Effector memory CD4-positive, alpha-beta T cell (primary cell): ENCODE data around the gene EIF4EBP3.

Experiments used
- DNase-seq, 3 donors: peaks; one replicate each; pipeline ENCODE4 v3.0.0-alpha.2; 2020
- H3K27ac ChIP-seq: 2 replicates; pipeline ENCODE4 v1.7.0; 2013; ENCODE audit warnings: mild to moderate bottlenecking, low read length, moderate library complexity; ENCODE audit not compliant: insufficient read depth, poor library complexity, severe bottlenecking
- H3K27me3 ChIP-seq: replicated peaks from 2 replicates; pipeline ENCODE4 v1.7.0; 2013; ENCODE audit warnings: mild to moderate bottlenecking, low read length; ENCODE audit not compliant: insufficient read depth, control insufficient read depth, poor library complexity, severe bottlenecking
- H3K36me3 ChIP-seq: 2 replicates; pipeline ENCODE4 v1.7.0; 2013; ENCODE audit warnings: mild to moderate bottlenecking, low read length, moderate library complexity; ENCODE audit not compliant: control insufficient read depth, insufficient read depth
- H3K4me1 ChIP-seq: 2 replicates; pipeline ENCODE4 v1.7.0; 2013; ENCODE audit warnings: low read length, mild to moderate bottlenecking; ENCODE audit not compliant: control insufficient read depth, insufficient read depth, poor library complexity, severe bottlenecking
- H3K4me3 ChIP-seq: 2 replicates; pipeline ENCODE4 v1.7.0; 2013; ENCODE audit warnings: low read length, low read depth, mild to moderate bottlenecking; ENCODE audit not compliant: insufficient read depth, poor library complexity, severe bottlenecking
- H3K9me3 ChIP-seq: 2 replicates; pipeline ENCODE4 v1.7.0; 2013; ENCODE audit warnings: mild to moderate bottlenecking, low read length, moderate library complexity; ENCODE audit not compliant: control insufficient read depth

The EIF4EBP3 gene

GRCh38 chr5:140565024-140565779, 17.7 kb downstream of the EIF4EBP3 start:
- H3K9me3 ChIP-seq = no peaks in the 10 kb centered on the region
- peaks cover 22% of the 10 kb centered on the region for H3K4me1 ChIP-seq
- H3K36me3 ChIP-seq = peaks cover 21% of the 10 kb centered on the region
- no peaks in the 10 kb centered on the region for H3K27me3 ChIP-seq
- H3K4me3 ChIP-seq = peak overlapping the region; percentile 73
- peak overlapping the region; percentile 89 for H3K27ac ChIP-seq
- DNase-seq = no peak

DNA sequence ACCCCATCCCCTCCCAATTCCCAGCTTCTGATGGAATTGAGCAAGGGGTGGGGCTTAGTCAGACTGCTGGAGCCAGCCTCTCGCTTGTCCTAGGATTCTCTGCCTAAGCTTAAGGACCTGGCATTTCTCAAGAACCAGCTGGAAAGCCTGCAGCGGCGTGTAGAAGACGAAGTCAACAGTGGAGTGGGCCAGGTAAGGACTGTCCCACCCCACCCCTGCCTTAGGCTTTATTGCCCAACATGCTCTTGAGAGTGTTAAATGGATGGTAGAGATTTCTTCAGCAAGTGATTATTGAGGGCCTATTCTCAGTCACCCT, 18.3 kb downstream of the EIF4EBP3 start:
- DNase-seq = no peak
- peak overlapping the region; percentile 73 for H3K4me3 ChIP-seq
- H3K36me3 ChIP-seq = peaks cover 26% of the 10 kb centered on the region
- peak overlapping the region; percentile 89 for H3K27ac ChIP-seq
- H3K27me3 ChIP-seq = no peaks in the 10 kb centered on the region
- H3K4me1 ChIP-seq = peaks cover 22% of the 10 kb centered on the region
- H3K9me3 ChIP-seq = no peaks in the 10 kb centered on the region

DNA sequence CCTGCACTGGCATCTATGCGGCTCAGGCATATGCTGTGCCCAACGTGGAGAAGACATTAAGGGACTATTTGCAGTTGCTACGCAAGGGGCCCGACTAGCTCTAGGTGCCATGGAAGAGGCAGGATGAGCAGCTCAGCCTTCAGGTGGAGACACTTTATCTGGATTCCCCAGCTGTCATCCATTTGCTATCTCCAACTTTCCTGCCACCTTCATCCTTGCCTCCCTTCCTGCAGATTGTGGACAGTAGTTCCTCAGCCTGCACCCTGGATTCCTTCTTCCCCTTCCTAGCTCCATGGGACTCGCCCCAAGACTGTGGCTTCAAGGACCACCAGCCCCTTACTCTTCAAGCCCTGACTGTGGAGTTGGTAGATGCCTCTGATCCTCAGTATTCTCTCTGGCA, 19.2 kb downstream of the EIF4EBP3 start:
- Histone ChIP-seq H3K9me3 (no peaks in the 10 kb centered on the region), H3K4me3 (no peak overlapping the region), H3K36me3 (peaks cover 21% of the 10 kb centered on the region), H3K4me1 (peaks cover 22% of the 10 kb centered on the region), H3K27me3 (no peaks in the 10 kb centered on the region), H3K27ac (no peak overlapping the region)
- DNase-seq = no peak

DNA sequence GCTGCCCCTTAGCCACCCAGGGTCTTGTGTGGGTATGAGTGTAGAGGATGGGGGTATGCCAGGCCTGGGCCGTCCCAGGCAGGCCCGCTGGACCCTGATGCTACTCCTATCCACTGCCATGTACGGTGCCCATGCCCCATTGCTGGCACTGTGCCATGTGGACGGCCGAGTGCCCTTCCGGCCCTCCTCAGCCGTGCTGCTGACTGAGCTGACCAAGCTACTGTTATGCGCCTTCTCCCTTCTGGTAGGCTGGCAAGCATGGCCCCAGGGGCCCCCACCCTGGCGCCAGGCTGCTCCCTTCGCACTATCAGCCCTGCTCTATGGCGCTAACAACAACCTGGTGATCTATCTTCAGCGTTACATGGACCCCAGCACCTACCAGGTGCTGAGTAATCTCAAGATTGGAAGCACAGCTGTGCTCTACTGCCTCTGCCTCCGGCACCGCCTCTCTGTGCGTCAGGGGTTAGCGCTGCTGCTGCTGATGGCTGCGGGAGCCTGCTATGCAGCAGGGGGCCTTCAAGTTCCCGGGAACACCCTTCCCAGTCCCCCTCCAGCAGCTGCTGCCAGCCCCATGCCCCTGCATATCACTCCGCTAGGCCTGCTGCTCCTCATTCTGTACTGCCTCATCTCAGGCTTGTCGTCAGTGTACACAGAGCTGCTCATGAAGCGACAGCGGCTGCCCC, 19.8 kb downstream of the EIF4EBP3 start:
- Histone ChIP-seq H3K27me3 (no peaks in the 10 kb centered on the region), H3K4me3 (no peak overlapping the region), H3K27ac (no peak overlapping the region), H3K4me1 (peaks cover 22% of the 10 kb centered on the region), H3K9me3 (no peaks in the 10 kb centered on the region), H3K36me3 (peaks cover 21% of the 10 kb centered on the region)
- DNase-seq = no peak

- DNase-seq = no peak
- no peak overlapping the region for H3K4me3 ChIP-seq
- H3K27me3 ChIP-seq = no peaks in the 10 kb centered on the region
- H3K9me3 ChIP-seq = no peaks in the 10 kb centered on the region
- peaks cover 22% of the 10 kb centered on the region for H3K4me1 ChIP-seq
- H3K36me3 ChIP-seq = peaks cover 21% of the 10 kb centered on the region
- no peak overlapping the region for H3K27ac ChIP-seq
Measured at GRCh38 chr5:140567871-140568270, 20.4 kb downstream of the EIF4EBP3 start.

GRCh38 chr5:140568443-140569063, 21.1 kb downstream of the EIF4EBP3 start:
- H3K4me3 ChIP-seq = no peak overlapping the region
- peaks cover 19% of the 10 kb centered on the region for H3K4me1 ChIP-seq
- H3K27me3 ChIP-seq = no peaks in the 10 kb centered on the region
- no peak for DNase-seq
- H3K9me3 ChIP-seq = no peaks in the 10 kb centered on the region
- H3K36me3 ChIP-seq = peaks cover 21% of the 10 kb centered on the region
- peak overlapping the region; percentile 79 for H3K27ac ChIP-seq

- no peaks in the 10 kb centered on the region for H3K9me3 ChIP-seq
- peaks cover 15% of the 10 kb centered on the region for H3K4me1 ChIP-seq
- H3K27me3 ChIP-seq = no peaks in the 10 kb centered on the region
- peak overlapping the region; percentile 79 for H3K27ac ChIP-seq
- peak overlapping the region; percentile 22 for H3K4me3 ChIP-seq
- H3K36me3 ChIP-seq = peaks cover 21% of the 10 kb centered on the region
- DNase-seq = no peak
Measured at GRCh38 chr5:140569197-140569596, 21.7 kb downstream of the EIF4EBP3 start.

DNA sequence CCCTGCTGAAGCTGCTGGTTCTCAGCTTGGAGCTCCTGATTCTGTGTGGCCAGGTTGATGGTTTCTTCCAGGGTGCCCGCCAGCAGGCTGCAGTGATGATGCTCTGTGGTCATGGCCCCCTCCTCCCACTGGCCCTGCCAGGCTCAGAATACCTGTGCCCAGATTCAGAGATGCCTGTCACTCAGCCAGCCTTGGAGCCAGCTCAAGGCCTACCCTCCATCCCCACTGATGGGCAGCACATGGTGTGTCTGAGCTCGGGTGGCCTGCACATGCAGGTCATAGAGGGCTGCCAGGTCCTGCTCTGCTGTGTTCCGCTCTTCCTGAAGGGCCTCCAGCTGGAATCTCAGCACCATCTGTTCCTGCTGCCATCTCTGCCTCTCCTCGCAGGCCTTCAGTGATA, 22.6 kb downstream of the EIF4EBP3 start:
- Histone ChIP-seq H3K27ac (peak overlapping the region; percentile 79), H3K4me1 (peaks cover 13% of the 10 kb centered on the region), H3K4me3 (no peak overlapping the region), H3K9me3 (no peaks in the 10 kb centered on the region), H3K36me3 (peaks cover 21% of the 10 kb centered on the region), H3K27me3 (no peaks in the 10 kb centered on the region)
- no peak for DNase-seq

DNA sequence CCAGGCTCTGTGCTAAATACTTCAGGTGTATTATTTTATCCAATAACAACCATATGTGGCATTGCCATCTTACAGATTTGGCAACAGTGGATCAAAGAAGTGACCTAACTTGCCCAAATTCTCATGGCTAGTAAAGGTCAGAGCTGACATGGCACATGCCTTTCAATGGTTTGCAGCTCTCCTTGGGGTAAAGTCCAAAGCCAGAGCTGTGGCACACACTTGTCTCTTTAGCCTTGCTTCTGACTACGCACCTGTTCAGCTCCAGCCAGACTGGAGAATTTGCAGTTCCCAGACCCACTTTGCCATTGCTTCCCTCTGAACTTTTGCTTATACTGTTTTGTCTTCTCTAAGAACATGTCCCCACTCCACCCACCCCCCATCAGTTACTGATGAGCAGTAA, 23.0 kb downstream of the EIF4EBP3 start:
- DNase-seq = no peak
- H3K4me3 ChIP-seq = no peak overlapping the region
- H3K4me1 ChIP-seq = peaks cover 8% of the 10 kb centered on the region
- no peak overlapping the region for H3K27ac ChIP-seq
- no peaks in the 10 kb centered on the region for H3K27me3 ChIP-seq
- H3K36me3 ChIP-seq = peaks cover 21% of the 10 kb centered on the region
- no peaks in the 10 kb centered on the region for H3K9me3 ChIP-seq

- no peaks in the 10 kb centered on the region for H3K9me3 ChIP-seq
- H3K27ac ChIP-seq = no peak overlapping the region
- H3K4me3 ChIP-seq = no peak overlapping the region
- H3K36me3 ChIP-seq = peaks cover 21% of the 10 kb centered on the region
- no peak for DNase-seq
- peaks cover 4% of the 10 kb centered on the region for H3K4me1 ChIP-seq
- H3K27me3 ChIP-seq = no peaks in the 10 kb centered on the region
Measured at GRCh38 chr5:140571105-140571504, 23.6 kb downstream of the EIF4EBP3 start.
